NCI-H2227 treated with DMSO at 0.1 percent for 48 hours (cell line): ENCODE results near the gene MID1.

Experiments
- DNase-seq: peaks from one replicate; lab custom pipeline; 2025; lab: John Stamatoyannopoulos, UW

MID1 gene

DNA sequence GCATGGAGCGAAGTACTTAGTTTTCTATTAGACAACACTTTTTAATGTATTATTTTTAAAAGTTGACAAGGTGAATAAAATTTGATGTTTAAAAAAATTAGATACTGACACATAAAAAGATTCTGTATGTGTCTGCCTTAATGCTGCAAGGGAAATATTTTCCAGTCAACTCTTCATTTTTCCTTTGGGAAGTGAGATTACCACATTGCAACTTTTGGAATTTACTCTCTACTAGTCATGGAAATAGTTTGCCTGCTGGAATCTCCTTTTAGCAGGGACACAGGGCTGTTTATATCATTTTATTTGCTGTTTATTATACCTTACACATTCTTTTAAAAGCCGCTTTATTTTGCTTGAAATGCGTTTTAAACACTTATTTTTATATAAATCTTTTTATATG lies 135.1 kb downstream of the MID1 start:
- DNase-seq: no peak

DNA sequence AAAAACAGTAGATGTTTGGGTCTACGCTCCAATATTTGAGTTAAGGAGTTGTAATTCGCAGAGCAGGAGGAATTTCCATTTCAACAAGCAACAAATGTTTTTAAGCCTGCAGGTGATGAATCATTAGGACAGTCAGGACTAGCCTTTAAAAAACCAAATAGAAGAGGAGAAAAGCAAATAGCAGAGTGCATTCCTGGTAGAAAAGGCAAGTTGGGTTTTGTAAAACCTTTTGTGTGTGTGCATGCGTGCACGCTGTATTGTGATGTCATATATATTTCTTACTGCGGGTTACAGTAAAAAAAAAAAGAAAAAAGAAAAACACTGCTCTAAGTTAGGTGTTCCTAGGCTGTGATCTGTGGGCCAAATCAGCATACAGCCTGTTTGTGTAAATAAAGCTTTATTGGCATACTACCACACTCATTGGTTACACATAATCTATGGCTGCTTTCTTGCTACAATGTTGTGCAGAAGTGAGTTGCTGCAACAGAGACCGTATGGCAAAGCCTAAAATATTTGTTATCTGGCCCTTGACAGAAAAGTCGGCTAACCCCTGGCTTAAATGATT lies 135.6 kb downstream of the MID1 start:
- no peak for DNase-seq

DNA sequence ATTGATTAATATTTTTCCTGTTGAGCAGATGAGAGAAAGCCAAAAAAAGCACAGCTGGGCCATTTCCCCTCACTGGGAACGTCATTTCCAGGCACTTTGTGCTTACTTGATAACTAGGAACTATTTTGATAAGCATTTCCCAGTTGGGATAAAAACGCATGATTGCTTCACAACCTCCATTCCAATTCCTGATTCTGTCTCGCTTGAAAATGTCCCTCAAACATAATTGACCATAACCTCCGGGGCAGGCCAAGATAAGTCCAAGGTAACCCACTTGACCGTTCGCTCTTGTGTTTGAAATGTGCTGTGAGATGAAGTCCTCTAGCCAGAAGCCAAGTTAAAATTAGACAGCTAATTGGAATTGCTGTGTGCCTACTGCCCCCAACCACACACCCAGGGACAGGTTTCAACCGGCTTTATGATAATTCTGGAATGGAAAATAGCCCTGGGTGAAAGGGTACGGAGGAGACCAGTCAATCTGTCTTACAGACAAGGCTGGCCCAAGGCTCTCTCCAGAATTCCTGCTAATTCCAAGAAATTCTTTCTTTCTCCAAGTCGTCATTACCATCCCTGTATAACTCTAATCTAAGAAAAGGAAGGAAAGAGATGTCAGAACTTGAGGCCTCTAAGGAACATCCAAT lies 137.1 kb downstream of the MID1 start:
- no peak for DNase-seq

- DNase-seq: no peak
Observed at GRCh38 chrX:10482708-10483107, 137.7 kb downstream of the MID1 start.

- DNase-seq: no peak
Observed at GRCh38 chrX:10482261-10482660, 138.1 kb downstream of the MID1 start.

DNA sequence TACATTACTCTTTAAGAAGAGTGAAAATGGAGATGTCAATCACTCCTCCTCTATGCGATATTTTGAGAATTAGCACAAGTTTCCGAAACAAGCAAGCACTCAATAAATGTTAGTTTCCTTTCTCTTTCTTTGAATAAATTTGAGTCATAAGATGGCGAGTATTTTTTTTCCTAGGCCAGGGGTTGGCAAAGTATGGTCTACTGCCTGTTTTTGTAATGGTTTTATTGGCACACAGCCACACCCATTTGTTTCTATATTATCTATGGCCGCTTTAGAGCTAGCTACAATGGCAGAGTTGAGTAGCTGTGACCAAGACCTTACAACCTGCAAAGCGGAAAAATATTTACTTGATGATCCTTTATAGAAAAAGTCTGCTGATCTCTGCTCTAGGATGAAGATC lies 139.5 kb downstream of the MID1 start:
- no peak for DNase-seq

GRCh38 chrX:10479508-10479907 lies 140.9 kb downstream of the MID1 start:
- no peak for DNase-seq

- no peak for DNase-seq
Observed at GRCh38 chrX:10477525-10477924, 142.9 kb downstream of the MID1 start.

DNA sequence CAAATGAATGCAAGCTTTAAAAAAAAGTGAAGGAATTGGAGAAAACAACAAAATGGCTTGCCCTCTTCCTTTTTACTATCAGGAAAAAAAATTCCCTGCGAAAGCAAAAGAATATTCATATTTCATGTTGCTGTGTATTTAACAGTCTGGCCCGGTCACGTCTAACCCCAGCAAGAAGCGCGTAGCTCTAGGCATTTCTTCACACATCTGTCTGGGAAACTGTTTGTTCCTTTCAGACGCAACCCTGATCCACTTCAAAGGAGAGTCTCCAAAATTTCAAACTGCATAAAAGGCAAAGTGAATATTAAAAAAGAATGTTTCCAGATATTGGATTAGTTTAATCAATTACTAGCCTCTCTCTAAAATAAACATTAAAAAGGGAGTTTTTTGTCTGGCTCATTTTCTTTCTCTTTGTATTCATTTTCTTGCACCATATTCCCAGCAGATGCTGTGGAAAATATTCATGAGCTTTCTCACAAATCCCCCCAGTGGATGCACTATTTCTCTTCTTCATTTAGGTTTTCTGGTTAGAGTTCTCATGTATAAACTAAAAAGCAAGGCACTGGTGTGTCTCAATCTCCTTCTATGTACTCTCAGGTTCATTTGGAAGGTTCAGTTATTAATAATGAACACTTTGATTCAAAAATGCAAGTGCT lies 145.3 kb downstream of the MID1 start:
- DNase-seq: no peak

GRCh38 chrX:10474510-10474909 lies 145.9 kb downstream of the MID1 start:
- DNase-seq: no peak

DNA sequence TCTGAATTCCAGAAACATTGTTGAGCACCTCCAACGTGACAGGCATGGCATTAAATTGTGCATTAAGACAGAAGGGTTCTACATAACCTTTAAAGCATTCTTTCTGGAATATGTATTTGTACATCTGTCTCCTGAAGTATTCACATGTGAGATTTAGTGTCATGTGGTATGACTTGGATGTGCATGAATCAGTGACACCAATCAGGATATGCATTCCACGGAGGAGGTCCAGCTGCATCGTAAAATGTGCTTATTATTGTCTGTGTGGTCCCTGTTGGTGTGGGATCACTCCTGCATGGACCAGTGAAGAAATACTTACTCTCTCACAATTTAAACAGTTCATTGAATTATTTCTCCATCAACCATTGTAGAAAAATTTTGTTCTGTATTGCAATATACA lies 149.0 kb downstream of the MID1 start:
- no peak for DNase-seq

GRCh38 chrX:10470009-10470408 lies 150.4 kb downstream of the MID1 start:
- DNase-seq: no peak

DNA sequence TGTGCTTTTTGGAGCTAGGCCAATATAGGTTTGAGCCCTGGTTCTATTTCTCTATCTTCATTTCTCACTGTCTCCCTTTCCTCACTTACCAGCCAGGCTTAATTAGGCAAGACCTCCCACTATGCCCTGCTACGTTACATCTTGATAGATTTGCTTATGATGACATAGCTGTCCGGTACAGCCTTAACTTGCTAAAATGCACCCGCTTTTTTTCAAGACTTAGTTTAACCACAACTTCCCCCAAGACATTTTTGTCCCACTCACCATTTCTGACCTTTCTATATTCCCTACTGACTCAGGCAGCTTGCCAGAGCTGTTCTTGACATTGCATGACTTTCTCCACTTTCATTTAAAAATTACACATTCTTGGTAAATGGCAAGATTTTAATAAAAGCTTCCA lies 152.6 kb downstream of the MID1 start:
- DNase-seq: no peak

DNA sequence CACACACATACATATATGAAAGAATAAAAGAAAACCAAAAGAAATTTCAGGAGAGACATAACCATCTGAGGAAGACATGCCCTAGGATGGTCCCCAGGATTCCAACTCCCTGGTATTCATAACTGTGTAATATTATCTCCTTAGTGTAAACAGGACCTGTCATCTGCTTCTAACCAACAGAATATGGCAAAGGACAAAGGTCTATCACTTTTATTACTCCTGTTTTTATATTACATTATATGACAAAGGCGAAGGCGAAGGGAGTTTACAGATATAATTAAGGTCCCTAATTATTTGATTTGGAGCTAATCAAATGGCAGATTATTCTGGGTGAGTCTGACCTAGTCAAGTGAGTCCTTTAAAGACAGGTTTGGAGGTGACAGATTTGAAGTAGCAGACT lies 155.1 kb downstream of the MID1 start:
- DNase-seq: no peak

- no peak for DNase-seq
Observed at GRCh38 chrX:10457092-10457491, 163.3 kb downstream of the MID1 start.

DNA sequence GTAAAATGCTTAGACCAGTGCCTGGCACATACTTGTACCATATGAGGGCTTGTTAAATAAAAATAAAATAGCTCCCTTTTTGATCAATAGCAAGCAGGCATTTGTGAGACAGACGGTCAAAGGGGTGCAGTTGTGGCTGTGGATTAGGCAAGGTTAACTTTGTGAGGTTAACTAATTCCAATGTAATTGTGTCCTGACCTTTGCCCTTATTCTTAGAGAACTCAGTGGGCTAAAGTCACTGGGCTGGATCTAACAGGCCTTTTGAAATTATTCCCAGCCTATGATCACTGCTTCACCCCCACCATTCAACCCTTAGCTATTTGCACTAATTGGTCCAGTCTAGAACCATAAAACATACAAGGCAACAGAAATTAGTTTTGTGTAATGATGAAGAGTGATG lies 166.4 kb downstream of the MID1 start:
- DNase-seq: no peak

GRCh38 chrX:10450959-10451355 lies 169.4 kb downstream of the MID1 start:
- no peak for DNase-seq

GRCh38 chrX:10450229-10450958 lies 170.0 kb downstream of the MID1 start:
- no peak for DNase-seq

GRCh38 chrX:10447564-10448214 lies 172.7 kb downstream of the MID1 start:
- DNase-seq: no peak

DNA sequence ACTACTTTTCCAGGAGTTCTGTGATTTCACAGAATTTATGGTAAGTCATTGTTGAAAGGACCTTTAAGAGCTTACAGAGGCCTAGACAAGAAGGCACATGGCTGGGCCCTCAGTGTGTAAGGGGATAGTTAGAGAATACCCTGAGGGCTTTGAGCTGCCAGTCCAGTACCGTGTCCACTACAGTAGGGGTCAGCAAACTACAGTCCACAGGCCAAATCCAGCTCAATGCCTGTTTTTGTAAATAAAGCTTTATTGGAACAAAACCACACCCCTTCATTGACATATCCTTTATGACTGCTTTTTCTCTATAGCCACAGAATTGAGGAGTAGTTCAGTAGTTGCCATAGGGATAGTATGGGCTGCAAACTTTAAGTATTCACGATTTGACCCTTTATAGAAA lies 176.2 kb downstream of the MID1 start:
- no peak for DNase-seq

GRCh38 chrX:10441464-10441863 lies 178.9 kb downstream of the MID1 start:
- no peak for DNase-seq

DNA sequence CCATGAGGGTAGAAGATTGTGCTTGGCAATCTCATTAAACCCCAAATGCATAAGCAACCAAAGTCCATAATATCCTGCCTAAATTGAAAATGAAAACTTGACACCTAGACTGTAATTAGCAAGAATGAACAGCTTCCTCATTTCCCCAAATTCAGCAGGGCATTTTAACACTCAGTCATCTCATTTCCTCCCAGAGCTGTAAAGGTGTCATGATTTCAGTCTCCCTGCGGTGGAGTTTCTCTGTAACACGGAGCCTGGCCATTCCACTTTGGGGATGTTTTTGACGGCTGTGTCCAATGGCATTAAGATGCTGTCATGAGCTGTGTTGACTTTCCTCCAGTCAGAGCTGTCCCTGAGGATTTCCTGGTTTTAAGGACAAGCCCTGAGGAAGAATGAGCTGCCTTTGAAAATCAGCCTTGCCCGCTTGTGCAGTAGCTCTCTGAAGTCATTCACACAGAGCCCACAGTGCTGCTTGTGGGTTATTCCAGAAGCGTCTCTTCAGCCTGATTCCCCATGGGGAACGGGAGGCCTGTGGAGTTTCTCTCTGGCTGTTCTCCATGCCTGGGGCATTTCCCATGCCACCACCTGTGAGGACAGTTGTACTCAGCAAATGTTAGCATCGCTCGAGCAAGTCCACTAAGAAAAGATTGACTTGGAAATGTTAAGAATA lies 187.0 kb downstream of the MID1 start:
- DNase-seq: no peak
